Mesothelial cell of epicardium (in vitro differentiated cells): ENCODE data around the gene CCNI. TPM values are rescaled to one million over a fixed set of nuclear protein-coding genes. Genes with fewer than 3 reads are reported as not detected.

Experiments used
- DNase-seq, 2 experiments: peaks; one replicate each; pipeline ENCODE4 v3.0.0; 2021; ENCODE audit warnings: low spot score in 2 of 2; ENCODE audit not compliant: unreplicated experiment in 2 of 2
- H3K27ac Mint-ChIP-seq: 2 replicates; pipeline ENCODE4 v1.8.0; 2021; ENCODE audit warnings: mixed read lengths
- H3K27me3 Mint-ChIP-seq: 2 replicates; pipeline ENCODE4 v1.8.0; 2021; ENCODE audit warnings: low read depth, mixed read lengths
- H3K36me3 Mint-ChIP-seq: 2 replicates; pipeline ENCODE4 v1.8.0; 2021; ENCODE audit warnings: mixed read lengths
- H3K4me1 Mint-ChIP-seq: 2 replicates; pipeline ENCODE4 v1.8.0; 2021; ENCODE audit warnings: mixed read lengths
- H3K4me3 Mint-ChIP-seq: 2 replicates; pipeline ENCODE4 v1.8.0; 2021; ENCODE audit warnings: mild to moderate bottlenecking, moderate library complexity, mixed read lengths
- H3K9me3 Mint-ChIP-seq: 2 replicates; pipeline ENCODE4 v1.8.0; 2021; ENCODE audit warnings: mixed read lengths
- total RNA-seq: library from RNA; stranded (reverse); gene quantifications from 3 replicates; pipeline ENCODE4 v1.2.1, GENCODE V29; 2021
- TF ChIP-seq, protein P1 (sequence below): fragments of 200-600 bp; sonication (generic); IDR thresholded peaks from one replicate; pipeline ENCODE4 v1.5.0; 2021; ENCODE audit warnings: antibody characterized with exemption; ENCODE audit not compliant: unreplicated experiment

CCNI gene
- total RNA-seq, 1 donor from 2014 or later: 245 TPM

DNA sequence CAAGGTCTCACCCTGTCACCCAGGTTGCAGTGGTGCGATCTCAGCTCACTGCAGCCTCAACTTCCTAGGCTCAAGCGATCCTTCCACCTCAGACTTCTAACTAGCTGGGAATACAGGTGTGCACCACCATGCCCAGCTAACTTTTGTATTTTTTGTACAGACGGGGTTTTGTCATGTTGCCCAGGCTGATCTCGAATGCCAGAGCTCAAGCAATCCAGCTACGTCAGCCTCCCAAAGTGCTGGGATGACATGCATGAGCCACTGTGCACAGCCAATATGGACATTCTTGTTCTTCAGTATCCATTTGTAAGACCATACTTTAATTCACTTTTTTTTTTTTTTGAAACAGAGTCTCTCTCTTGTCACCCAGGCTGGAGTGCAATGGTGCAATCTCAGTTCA, 3.5 kb upstream of the CCNI start:
- no peaks in the 10 kb centered on the region for H3K9me3 Mint-ChIP-seq
- H3K4me1 Mint-ChIP-seq: peaks cover 20% of the 10 kb centered on the region
- no peak for DNase-seq
- no peak overlapping the region for H3K4me3 Mint-ChIP-seq
- no peaks in the 10 kb centered on the region for H3K27me3 Mint-ChIP-seq
- peaks cover 3% of the 10 kb centered on the region for H3K36me3 Mint-ChIP-seq
- TF ChIP-seq, protein P1, sequence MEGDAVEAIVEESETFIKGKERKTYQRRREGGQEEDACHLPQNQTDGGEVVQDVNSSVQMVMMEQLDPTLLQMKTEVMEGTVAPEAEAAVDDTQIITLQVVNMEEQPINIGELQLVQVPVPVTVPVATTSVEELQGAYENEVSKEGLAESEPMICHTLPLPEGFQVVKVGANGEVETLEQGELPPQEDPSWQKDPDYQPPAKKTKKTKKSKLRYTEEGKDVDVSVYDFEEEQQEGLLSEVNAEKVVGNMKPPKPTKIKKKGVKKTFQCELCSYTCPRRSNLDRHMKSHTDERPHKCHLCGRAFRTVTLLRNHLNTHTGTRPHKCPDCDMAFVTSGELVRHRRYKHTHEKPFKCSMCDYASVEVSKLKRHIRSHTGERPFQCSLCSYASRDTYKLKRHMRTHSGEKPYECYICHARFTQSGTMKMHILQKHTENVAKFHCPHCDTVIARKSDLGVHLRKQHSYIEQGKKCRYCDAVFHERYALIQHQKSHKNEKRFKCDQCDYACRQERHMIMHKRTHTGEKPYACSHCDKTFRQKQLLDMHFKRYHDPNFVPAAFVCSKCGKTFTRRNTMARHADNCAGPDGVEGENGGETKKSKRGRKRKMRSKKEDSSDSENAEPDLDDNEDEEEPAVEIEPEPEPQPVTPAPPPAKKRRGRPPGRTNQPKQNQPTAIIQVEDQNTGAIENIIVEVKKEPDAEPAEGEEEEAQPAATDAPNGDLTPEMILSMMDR: no peak
- no peak overlapping the region for H3K27ac Mint-ChIP-seq

DNA sequence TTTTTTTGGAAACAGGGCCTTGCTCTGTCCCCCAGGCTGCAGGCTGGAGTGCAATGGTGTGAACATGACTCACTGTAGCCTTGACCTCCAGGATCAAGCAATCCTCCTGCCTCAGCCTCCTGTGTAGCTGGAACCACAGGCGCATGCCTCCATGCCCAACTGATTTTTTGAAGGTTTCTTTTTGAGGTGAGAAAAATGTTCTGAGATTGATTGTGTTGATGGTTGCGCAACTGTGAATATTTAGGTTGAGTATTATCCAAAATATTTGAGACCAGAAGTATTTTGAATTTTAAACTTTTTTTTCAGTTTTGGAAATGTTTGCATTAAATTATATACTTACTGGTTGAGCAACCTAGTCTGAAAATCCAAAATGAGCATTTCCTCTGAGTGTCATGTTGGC, 2.6 kb upstream of the CCNI start:
- DNase-seq: no peak
- H3K9me3 Mint-ChIP-seq: no peaks in the 10 kb centered on the region
- H3K4me1 Mint-ChIP-seq: peaks cover 18% of the 10 kb centered on the region
- H3K27me3 Mint-ChIP-seq: no peaks in the 10 kb centered on the region
- TF ChIP-seq, protein P1: no peak
- no peak overlapping the region for H3K27ac Mint-ChIP-seq
- peaks cover 3% of the 10 kb centered on the region for H3K36me3 Mint-ChIP-seq
- H3K4me3 Mint-ChIP-seq: no peak overlapping the region

DNA sequence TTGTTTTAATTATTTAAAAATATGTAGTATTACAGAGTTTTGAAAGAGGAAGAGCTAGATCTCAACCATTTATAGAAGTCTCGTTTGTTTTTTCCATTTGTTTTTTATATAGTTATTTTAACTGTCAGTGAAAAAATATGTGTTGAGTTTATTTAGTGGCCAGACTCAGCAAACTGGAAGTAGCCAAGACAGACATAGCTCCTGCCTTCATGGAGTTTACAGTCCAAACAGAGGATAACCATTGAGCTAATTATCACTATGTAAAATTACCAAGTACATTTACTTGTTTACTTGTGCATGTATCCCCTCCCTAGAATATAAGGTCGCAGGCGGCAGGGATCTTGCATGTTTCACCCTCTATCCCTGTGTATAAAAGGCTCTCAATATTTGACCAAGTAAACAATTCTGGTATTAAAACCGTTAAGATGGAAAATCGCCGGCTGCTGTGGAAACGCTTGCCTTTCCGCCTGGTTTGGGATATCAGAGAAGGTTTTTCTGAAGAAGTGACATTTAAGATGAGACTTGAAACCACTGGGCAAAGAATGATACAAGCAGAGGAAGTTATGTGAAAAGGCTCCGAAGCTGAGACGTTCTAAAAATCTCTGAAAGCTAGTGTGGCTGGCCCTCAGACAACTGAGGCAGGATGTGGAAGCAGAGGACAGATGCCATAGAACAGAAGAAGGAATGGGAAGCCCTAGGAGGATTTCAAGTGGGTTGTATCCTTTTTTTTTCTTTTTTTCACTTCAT, 1.3 kb upstream of the CCNI start:
- H3K9me3 Mint-ChIP-seq: no peaks in the 10 kb centered on the region
- H3K4me3 Mint-ChIP-seq: peak overlapping the region; percentile 99
- no peaks in the 10 kb centered on the region for H3K27me3 Mint-ChIP-seq
- peaks cover 3% of the 10 kb centered on the region for H3K36me3 Mint-ChIP-seq
- H3K27ac Mint-ChIP-seq: peak overlapping the region; percentile 100
- no peak for DNase-seq
- TF ChIP-seq, protein P1: no peak
- peaks cover 22% of the 10 kb centered on the region for H3K4me1 Mint-ChIP-seq

DNA sequence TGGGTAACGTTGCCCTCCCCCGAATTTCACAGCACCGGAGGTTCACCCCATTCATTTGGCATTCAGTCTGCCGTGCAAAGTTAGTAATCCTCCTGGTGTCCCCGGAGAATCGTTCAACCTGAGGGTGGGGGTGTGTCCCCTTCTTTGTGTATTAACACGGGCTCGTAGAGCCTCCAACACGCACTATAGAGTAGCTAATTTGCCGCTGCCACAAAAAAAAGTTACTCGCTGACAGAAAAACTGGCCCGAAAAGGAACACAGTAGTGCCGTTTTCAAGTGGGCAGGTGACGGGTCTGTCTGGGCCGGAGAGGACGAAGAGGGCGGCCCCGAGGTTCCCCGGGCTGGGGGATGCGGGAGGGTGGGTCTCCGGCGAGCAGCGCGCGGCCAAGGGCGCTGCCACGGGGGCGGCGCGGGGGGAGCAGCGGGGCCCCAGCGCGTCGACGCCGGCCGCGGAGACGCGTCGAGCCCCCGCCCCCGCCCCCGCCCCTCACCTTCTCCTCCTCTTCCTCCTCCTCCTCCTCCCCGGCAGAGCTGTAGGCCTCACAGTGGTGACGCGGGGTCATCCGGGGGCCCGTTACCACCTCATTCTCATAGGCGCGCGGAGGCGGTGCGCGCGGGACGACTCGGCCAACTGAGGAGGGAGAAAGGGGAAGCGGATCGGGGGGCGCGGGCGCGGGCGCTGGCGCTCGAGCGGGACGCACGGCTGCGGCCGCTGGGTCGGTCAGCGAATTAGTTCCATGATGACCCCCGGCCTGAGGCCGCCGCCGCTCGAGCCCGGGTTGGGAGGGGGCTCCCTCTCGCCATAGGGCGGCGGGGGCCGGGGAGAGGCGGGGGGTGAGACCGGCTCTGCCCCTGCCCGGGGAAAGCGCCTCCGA, 571 bp downstream of the CCNI start:
- no peaks in the 10 kb centered on the region for H3K27me3 Mint-ChIP-seq
- H3K9me3 Mint-ChIP-seq: no peaks in the 10 kb centered on the region
- TF ChIP-seq, protein P1: no peak
- DNase-seq: peak; percentile 44 to 61
- H3K36me3 Mint-ChIP-seq: no peaks in the 10 kb centered on the region
- peaks cover 33% of the 10 kb centered on the region for H3K4me1 Mint-ChIP-seq
- peak overlapping the region; percentile 99 for H3K4me3 Mint-ChIP-seq
- H3K27ac Mint-ChIP-seq: peak overlapping the region; percentile 100

DNA sequence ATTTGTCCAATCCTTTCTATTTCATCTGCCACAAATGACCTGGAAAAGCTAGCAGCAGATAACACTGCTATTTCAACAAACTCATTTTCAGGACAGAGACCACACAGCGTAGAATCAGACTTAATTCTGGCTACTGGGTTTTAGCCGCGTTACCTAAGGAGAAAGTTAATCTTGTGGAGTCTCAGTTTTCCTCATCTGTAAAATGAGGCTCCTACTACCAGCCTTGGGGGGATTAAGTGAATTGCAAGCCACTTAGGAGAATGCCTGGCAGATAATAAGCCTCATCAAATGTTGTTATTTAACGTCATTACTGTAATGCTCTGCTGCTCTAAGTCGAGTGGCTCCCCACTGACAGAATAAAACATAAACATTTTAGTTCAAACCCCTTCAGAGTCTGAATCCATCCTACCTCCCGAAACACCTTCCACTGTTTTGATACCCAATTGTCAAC, 1.4 kb downstream of the CCNI start:
- H3K9me3 Mint-ChIP-seq: no peaks in the 10 kb centered on the region
- DNase-seq: no peak
- H3K4me3 Mint-ChIP-seq: no peak overlapping the region
- H3K27ac Mint-ChIP-seq: no peak overlapping the region
- peaks cover 38% of the 10 kb centered on the region for H3K4me1 Mint-ChIP-seq
- H3K27me3 Mint-ChIP-seq: no peaks in the 10 kb centered on the region
- no peaks in the 10 kb centered on the region for H3K36me3 Mint-ChIP-seq
- TF ChIP-seq, protein P1: no peak
